H1 (cell line): ENCODE results near the gene IFT122. TPM values are rescaled to one million over a fixed set of nuclear protein-coding genes. Genes with fewer than 3 reads are reported as not detected.

Source experiments
- BACH1 ChIP-seq: IDR thresholded peaks from 2 replicates; pipeline ENCODE4 v1.6.1; 2012; ENCODE audit warnings: low read length, improper control_type of control experiment
- BRCA1 ChIP-seq: IDR thresholded peaks from 2 replicates; pipeline ENCODE4 v1.6.1; 2012; ENCODE audit warnings: low read depth, low read length, improper control_type of control experiment
- CBX5 ChIP-seq: fragments of 300-800, 300-1000 bp; sonication (generic); IDR thresholded peaks from 2 replicates; pipeline ENCODE4 v1.7.1; 2016; ENCODE audit warnings: antibody characterized with exemption, low read length, low read depth
- CREB1 ChIP-seq: IDR thresholded peaks from 2 replicates; pipeline ENCODE4 v1.6.1; 2012; ENCODE audit warnings: inconsistent platforms
- JUND ChIP-seq: IDR thresholded peaks from 2 replicates; pipeline ENCODE4 v1.6.1; 2011; ENCODE audit warnings: mild to moderate bottlenecking, improper control_type of control experiment, low read length
- SUZ12 ChIP-seq: fragments of 200-600 bp; sonication (generic); IDR thresholded peaks from 2 replicates; pipeline ENCODE4 v1.6.1; 2012; ENCODE audit warnings: mild to moderate bottlenecking, inconsistent platforms, low read length, moderate library complexity, mixed read lengths
- polyA plus RNA-seq, 7 experiments: library from polyadenylated mRNA; depleted of rRNA in 3 of 7; stranded (reverse) in 5 of 7; unstranded in 2 of 7; fragments of >200 nt in 5 of 7; fragments of 200-250 nt in 2 of 7; gene quantifications; 1 replicate in 5 of 7; 2 replicates in 1 of 7; 4 replicates in 1 of 7; pipeline versions ENCODE4 v1.2.1 to v1.2.3, GENCODE V29; 2011 to 2013; ENCODE audit warnings: missing spikeins in 2 of 7, mixed read lengths in 2 of 7
- total RNA-seq: library from RNA; stranded (reverse); fragmentation: NEBNext Ultra II Directional; extraction: Animal tissue kit (Norgen Biotek cat#: 25700); gene quantifications from 2 replicates; pipeline ENCODE4 v1.2.1, GENCODE V29; 2021

IFT122 gene
- total and polyA plus RNA-seq, 2 of the 8 experiments (the other 6 are each of a cell fraction or from before 2014, with no cell fraction given), result 23.7 to 25.1 TPM

GRCh38 chr3:129531699-129532098 lies 91.7 kb downstream of the IFT122 start (continued):
- TF ChIP-seq JUND, result no peak
- no peak for TF ChIP-seq CBX5
- no peak for TF ChIP-seq BRCA1
- TF ChIP-seq SUZ12, result no peak
- no peak for TF ChIP-seq BACH1
- no peak for TF ChIP-seq CREB1
